ENCODE measurements around the gene AP2A1. TPM values are rescaled to one million over a fixed set of nuclear protein-coding genes. Genes with fewer than 3 reads are reported as not detected.
A peak's percentile ranks its signal among the peaks of the same experiment; 100 is the strongest.

AP2A1 gene
- polyA plus RNA-seq, 4 donors: 34.7 to 58.8 (median 53.6) TPM

DNA sequence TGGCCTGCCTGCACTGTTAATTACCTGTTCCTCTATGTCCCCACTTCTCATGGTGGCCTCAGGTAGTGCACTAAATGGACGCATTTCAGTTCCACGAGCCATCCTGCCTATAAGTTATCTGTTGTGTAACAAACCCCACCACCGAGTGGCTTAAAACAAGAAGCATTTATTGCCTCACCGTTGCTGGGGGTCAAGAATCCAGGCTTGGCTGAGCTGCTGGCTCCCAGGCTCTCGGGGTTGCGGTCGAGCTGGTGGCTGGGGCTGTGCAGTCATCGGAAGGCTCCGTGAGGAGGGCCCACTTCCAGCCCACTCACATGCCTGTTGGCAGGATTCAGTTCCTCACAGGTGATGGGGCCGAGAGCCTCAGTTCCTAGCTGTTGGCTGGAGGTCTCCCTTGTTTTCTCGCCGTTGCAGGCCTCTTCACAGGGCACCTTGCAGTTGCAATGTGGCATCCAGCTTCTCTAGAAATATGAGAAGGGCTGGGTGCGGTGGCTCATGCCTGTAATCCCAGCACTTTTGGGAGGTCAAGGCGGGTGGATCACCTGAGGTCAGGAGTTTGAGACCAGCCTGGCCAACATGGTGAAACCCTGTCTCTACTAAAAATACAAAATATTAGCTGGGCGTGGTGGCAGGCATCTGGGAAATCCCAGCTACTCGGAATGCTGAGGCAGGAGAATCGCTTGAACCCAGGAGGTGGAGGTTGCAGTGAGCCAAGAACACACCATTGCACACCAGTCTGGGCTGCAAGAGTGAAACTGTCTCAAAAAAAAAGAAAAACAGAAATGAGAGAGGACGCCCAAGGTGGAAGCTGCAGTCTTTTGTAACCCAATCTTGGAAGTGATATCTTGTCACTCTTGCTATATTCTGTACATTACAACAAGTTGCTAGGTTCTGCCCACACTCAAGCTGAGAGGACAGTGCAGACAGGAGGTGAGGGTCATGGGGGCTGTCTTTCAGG, 77.6 kb downstream of the AP2A1 start:
- Histone ChIP-seq H3K27me3 (ENCODE audit: control insufficient read depth in 3 of 3, insufficient read depth in 3 of 3, low read length in 3 of 3) (no peaks in the 10 kb centered on the region), H3K4me3 (ENCODE audit: low read depth in 1 of 3, low read length in 3 of 3) (no peak overlapping the region), H3K4me1 (ENCODE audit: control insufficient read depth in 3 of 3, insufficient read depth in 2 of 3, low read depth in 1 of 3, low read length in 2 of 3) (no peaks in the 10 kb centered on the region), H3K27ac (ENCODE audit: low read depth in 1 of 3, low read length in 2 of 3) (no peak overlapping the region), H3K9me3 (ENCODE audit: control insufficient read depth in 2 of 2, insufficient read depth in 1 of 2, low read depth in 1 of 2, low read length in 1 of 2) (peaks cover 0 to 11% of the 10 kb centered on the region in 2 donors), H3K36me3 (ENCODE audit: control insufficient read depth in 3 of 3, insufficient read depth in 2 of 3, low read depth in 1 of 3, low read length in 3 of 3) (peaks cover 0 to 22% (median 0%) of the 10 kb centered on the region in 3 donors)
- WGBS, 3 donors: 81 to 83% (median 82%) methylated on average over 18 of the region's 18 CpGs
- DNase-seq (no peak), FAIRE-seq (no peak)

DNA sequence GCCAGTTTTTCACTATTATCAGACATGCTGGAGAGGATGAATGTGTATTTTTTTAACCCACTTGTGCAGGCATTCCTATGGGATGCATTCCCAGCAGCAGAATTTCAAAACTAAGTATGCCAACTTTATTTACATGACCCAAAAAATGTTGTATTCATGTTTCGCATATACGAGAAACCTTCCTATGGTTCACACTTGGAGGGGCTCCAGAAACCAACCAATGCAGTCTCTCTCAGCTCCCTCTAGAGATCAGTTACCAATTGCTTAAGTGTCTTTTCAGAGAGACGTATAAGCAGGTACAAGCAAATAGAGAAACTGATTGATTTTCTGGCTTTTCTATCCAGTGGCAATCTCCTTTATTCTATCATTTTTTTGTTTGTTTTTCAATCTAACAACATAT, 78.6 kb downstream of the AP2A1 start:
- peaks cover 0 to 18% of the 10 kb centered on the region in 2 donors for H3K9me3 ChIP-seq (ENCODE audit: control insufficient read depth in 2 of 2, insufficient read depth in 1 of 2, low read depth in 1 of 2, low read length in 1 of 2)
- H3K27ac ChIP-seq (ENCODE audit: low read depth in 1 of 3, low read length in 2 of 3): no peak overlapping the region
- H3K4me1 ChIP-seq (ENCODE audit: control insufficient read depth in 3 of 3, insufficient read depth in 2 of 3, low read depth in 1 of 3, low read length in 2 of 3): peaks cover 0 to 4% (median 0%) of the 10 kb centered on the region in 3 donors
- FAIRE-seq: no peak
- no peaks in the 10 kb centered on the region for H3K27me3 ChIP-seq (ENCODE audit: control insufficient read depth in 3 of 3, insufficient read depth in 3 of 3, low read length in 3 of 3)
- peaks cover 0 to 16% (median 0%) of the 10 kb centered on the region in 3 donors for H3K36me3 ChIP-seq (ENCODE audit: control insufficient read depth in 3 of 3, insufficient read depth in 2 of 3, low read depth in 1 of 3, low read length in 3 of 3)
- no peak overlapping the region for H3K4me3 ChIP-seq (ENCODE audit: low read depth in 1 of 3, low read length in 3 of 3)
- 56 to 69% (median 65%) methylated on average over 3 of the region's 3 CpGs for WGBS, 3 donors
- no peak for DNase-seq

DNA sequence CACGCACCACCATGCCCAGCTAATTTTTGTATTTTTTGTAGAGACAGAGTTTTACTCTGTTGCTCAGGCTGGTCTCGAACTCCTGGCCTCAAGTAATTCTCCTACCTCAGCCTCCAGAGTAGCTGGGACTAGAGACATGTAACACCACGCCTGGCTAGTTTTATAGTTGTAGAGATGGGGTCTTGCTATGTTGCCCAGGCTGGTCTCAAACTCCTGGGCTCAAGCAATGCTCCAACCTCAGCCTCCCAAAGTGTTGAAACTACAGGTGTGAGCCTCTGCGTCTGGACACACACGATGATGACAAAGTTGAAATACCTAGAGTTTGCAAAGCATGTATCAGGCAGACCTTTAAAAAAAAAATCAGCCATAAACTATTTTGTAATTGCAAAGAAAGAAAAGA, 79.6 kb downstream of the AP2A1 start:
- Histone ChIP-seq H3K9me3 (ENCODE audit: control insufficient read depth in 2 of 2, insufficient read depth in 1 of 2, low read depth in 1 of 2, low read length in 1 of 2) (peaks cover 0 to 18% of the 10 kb centered on the region in 2 donors), H3K4me1 (ENCODE audit: control insufficient read depth in 3 of 3, insufficient read depth in 2 of 3, low read depth in 1 of 3, low read length in 2 of 3) (peaks cover 0 to 4% (median 0%) of the 10 kb centered on the region in 3 donors), H3K4me3 (ENCODE audit: low read depth in 1 of 3, low read length in 3 of 3) (no peak overlapping the region), H3K27ac (ENCODE audit: low read depth in 1 of 3, low read length in 2 of 3) (no peak overlapping the region), H3K36me3 (ENCODE audit: control insufficient read depth in 3 of 3, insufficient read depth in 2 of 3, low read depth in 1 of 3, low read length in 3 of 3) (peaks cover 0 to 7% (median 0%) of the 10 kb centered on the region in 3 donors), H3K27me3 (ENCODE audit: control insufficient read depth in 3 of 3, insufficient read depth in 3 of 3, low read length in 3 of 3) (no peaks in the 10 kb centered on the region)
- no peak for DNase-seq
- WGBS, 3 donors: 72 to 82% (median 77%) methylated on average over 5 of the region's 5 CpGs
- FAIRE-seq: no peak

DNA sequence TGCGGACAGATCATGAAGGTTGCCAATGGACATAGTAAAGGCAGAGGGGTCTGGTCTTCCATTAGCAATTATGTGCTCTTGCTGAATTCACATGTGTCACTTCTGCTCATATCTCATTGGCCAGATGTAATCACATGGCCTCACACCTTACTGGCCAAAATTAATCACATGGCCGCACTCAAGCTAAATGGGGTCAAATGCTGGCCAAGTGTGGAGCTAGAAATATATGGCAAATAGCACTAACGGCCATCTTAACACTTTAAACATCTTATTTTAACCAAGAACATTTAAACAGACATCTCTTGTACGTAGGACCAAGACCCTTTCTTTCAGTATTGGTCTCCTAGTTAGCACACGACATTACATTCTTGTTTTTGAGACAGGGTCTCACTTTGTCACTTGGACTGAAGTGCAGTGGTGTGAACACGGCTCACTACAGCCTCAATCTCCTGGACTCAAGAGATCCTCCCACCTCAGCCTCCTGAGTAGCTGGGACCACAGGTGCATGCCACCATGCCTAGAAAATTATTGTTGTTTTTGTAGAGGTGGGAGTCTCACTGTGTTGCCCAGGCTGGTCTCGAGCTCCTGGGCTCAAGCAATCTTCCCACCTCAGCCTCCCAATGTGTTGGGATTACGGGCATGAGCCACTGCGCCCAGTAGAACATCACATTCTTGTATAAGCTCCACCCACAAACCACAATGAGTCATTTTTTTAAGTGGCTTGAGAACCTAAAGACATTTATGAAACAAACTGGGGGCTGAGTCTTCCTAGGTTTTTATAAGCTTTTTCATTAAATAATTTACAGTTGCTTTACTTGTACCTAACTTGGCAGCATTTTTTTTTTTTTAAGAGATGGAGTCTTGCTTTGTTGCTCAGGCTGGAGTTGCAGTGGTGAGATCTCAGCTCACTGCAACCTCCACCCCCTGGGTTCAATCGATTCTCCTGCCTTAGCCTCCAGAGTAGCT, 81.2 kb downstream of the AP2A1 start:
- H3K36me3 ChIP-seq (ENCODE audit: control insufficient read depth in 3 of 3, insufficient read depth in 2 of 3, low read depth in 1 of 3, low read length in 3 of 3): peaks cover 0 to 5% (median 0%) of the 10 kb centered on the region in 3 donors
- DNase-seq: peak in 1 of 2 donors; percentile 25
- 76 to 87% (median 84%) methylated on average over 10 of the region's 10 CpGs for WGBS, 3 donors
- no peak for FAIRE-seq
- H3K9me3 ChIP-seq (ENCODE audit: control insufficient read depth in 2 of 2, insufficient read depth in 1 of 2, low read depth in 1 of 2, low read length in 1 of 2): peaks cover 0 to 18% of the 10 kb centered on the region in 2 donors
- no peak overlapping the region for H3K4me3 ChIP-seq (ENCODE audit: low read depth in 1 of 3, low read length in 3 of 3)
- H3K27me3 ChIP-seq (ENCODE audit: control insufficient read depth in 3 of 3, insufficient read depth in 3 of 3, low read length in 3 of 3): no peaks in the 10 kb centered on the region
- peaks cover 0 to 15% (median 0%) of the 10 kb centered on the region in 3 donors for H3K4me1 ChIP-seq (ENCODE audit: control insufficient read depth in 3 of 3, insufficient read depth in 2 of 3, low read depth in 1 of 3, low read length in 2 of 3)
- H3K27ac ChIP-seq (ENCODE audit: low read depth in 1 of 3, low read length in 2 of 3): no peak overlapping the region

DNA sequence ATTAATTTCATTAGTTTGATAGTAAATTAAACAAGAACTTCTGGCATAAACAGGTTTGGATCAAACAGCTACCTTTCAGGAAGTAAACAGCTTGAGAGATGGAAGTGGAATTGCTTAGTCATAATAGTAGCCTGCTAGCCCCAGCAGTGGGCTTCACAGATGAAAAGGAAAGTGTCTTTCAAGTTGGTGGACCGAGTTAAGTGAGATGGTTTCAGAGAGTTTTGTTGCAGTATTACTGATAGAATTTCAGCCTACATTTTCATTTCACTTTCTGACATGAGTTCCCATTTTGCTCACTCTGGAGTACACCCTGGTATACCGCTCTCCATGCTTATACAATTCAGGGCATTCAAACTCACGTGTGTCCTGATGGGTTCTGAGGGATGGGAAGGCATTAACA, 82.1 kb downstream of the AP2A1 start:
- Histone ChIP-seq H3K27ac (ENCODE audit: low read depth in 1 of 3, low read length in 2 of 3) (no peak overlapping the region), H3K36me3 (ENCODE audit: control insufficient read depth in 3 of 3, insufficient read depth in 2 of 3, low read depth in 1 of 3, low read length in 3 of 3) (peaks cover 0 to 8% (median 0%) of the 10 kb centered on the region in 3 donors), H3K9me3 (ENCODE audit: control insufficient read depth in 2 of 2, insufficient read depth in 1 of 2, low read depth in 1 of 2, low read length in 1 of 2) (peaks cover 0 to 18% of the 10 kb centered on the region in 2 donors), H3K4me3 (ENCODE audit: low read depth in 1 of 3, low read length in 3 of 3) (no peak overlapping the region), H3K27me3 (ENCODE audit: control insufficient read depth in 3 of 3, insufficient read depth in 3 of 3, low read length in 3 of 3) (no peaks in the 10 kb centered on the region), H3K4me1 (ENCODE audit: control insufficient read depth in 3 of 3, insufficient read depth in 2 of 3, low read depth in 1 of 3, low read length in 2 of 3) (peaks cover 0 to 20% (median 0%) of the 10 kb centered on the region in 3 donors)
- FAIRE-seq (no peak), DNase-seq (no peak)
- 61 to 83% (median 78%) methylated on average over 3 of the region's 3 CpGs for WGBS, 3 donors

DNA sequence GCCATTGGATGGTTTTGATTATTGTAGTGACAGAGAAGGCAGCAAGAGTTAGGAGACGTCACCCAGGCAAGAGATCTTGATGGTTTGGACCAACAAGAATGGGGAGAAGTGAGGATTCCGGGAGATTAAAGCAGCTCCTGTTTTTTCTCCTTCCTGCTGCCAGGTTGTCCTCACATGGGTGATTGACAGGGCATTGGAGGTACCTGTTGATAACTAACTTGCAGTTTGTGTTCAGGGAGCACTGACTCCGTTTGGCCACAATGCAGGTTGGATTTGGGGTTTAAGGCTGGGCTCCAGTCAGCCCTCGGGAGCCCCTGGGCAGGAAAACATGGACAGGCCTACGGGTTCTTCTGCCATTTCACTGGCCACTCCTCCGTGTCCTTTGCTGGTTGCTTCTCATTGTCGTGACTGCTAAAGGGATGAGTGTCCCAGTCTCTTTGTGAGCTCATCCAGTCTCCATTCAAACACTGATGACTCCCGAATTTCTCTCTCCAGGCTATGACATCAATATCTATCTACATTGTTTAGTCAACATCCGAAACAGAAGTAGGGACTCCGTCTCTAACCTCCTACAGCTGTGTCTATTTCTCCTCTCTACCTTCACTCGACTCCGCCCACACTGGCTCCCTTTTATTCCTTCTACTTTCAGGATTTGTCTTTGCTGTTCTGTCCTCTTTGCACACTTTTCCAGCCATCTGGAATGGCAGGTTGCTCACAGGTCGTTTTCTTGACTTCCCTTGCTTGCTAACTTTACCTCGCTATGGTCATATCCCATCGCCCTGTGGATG, 82.8 kb downstream of the AP2A1 start:
- Histone ChIP-seq H3K4me3 (ENCODE audit: low read depth in 1 of 3, low read length in 3 of 3) (peak overlapping the region in 1 of 3 donors; percentile 92), H3K36me3 (ENCODE audit: control insufficient read depth in 3 of 3, insufficient read depth in 2 of 3, low read depth in 1 of 3, low read length in 3 of 3) (peaks cover 0 to 15% (median 0%) of the 10 kb centered on the region in 3 donors), H3K27ac (ENCODE audit: low read depth in 1 of 3, low read length in 2 of 3) (peak overlapping the region in 2 of 3 donors; percentile 32 to 100), H3K27me3 (ENCODE audit: control insufficient read depth in 3 of 3, insufficient read depth in 3 of 3, low read length in 3 of 3) (no peaks in the 10 kb centered on the region), H3K4me1 (ENCODE audit: control insufficient read depth in 3 of 3, insufficient read depth in 2 of 3, low read depth in 1 of 3, low read length in 2 of 3) (peaks cover 0 to 27% (median 0%) of the 10 kb centered on the region in 3 donors), H3K9me3 (ENCODE audit: control insufficient read depth in 2 of 2, insufficient read depth in 1 of 2, low read depth in 1 of 2, low read length in 1 of 2) (peaks cover 0 to 18% of the 10 kb centered on the region in 2 donors)
- no peak for FAIRE-seq
- DNase-seq: no peak
- WGBS, 3 donors: 82 to 90% (median 89%) methylated on average over 15 of the region's 15 CpGs

DNA sequence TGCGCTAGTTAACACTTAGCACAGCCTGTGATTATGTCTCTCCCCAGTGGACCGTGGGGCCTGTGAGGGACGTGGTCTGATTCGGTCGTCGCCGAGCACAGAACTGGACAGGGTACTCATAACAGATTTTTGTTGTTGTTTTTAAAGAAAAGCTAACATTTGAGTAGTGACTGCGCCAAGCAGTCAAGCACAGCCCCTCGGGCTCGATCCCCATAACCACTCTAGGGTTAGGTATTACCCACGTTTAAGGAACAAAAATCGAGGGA, 83.4 kb downstream of the AP2A1 start:
- 49 to 63% (median 58%) methylated on average over 12 of the region's 12 CpGs for WGBS, 3 donors
- H3K27ac ChIP-seq (ENCODE audit: low read depth in 1 of 3, low read length in 2 of 3): peak overlapping the region in 2 of 3 donors; percentile 32 to 100
- peak overlapping the region; percentile 91 to 92 (median 92) for H3K4me3 ChIP-seq (ENCODE audit: low read depth in 1 of 3, low read length in 3 of 3)
- no peaks in the 10 kb centered on the region for H3K27me3 ChIP-seq (ENCODE audit: control insufficient read depth in 3 of 3, insufficient read depth in 3 of 3, low read length in 3 of 3)
- H3K36me3 ChIP-seq (ENCODE audit: control insufficient read depth in 3 of 3, insufficient read depth in 2 of 3, low read depth in 1 of 3, low read length in 3 of 3): peaks cover 0 to 21% (median 2%) of the 10 kb centered on the region in 3 donors
- H3K4me1 ChIP-seq (ENCODE audit: control insufficient read depth in 3 of 3, insufficient read depth in 2 of 3, low read depth in 1 of 3, low read length in 2 of 3): peaks cover 0 to 27% (median 0%) of the 10 kb centered on the region in 3 donors
- H3K9me3 ChIP-seq (ENCODE audit: control insufficient read depth in 2 of 2, insufficient read depth in 1 of 2, low read depth in 1 of 2, low read length in 1 of 2): peaks cover 0 to 18% of the 10 kb centered on the region in 2 donors
- DNase-seq (no peak), FAIRE-seq (no peak)

Data from small intestine (tissue), 7 donors.